ENCODE data around the gene CYBA.

- TF ChIP-seq CTCF (IDR thresholded peaks at IDR 0.05) (no peak), POLR2A (IDR thresholded peaks at IDR 0.05) (no peak), EP300 (IDR thresholded peaks at IDR 0.05) (no peak)
These were observed 54.4 kb downstream of the CYBA start for GRCh38 chr16:88596483-88596882.

Data from ovary (tissue), 3 donors.